GM10266 (cell line): Measurements from ENCODE around the gene CRTC1.

Experiments
- DNase-seq: peaks from one replicate; pipeline ENCODE4 v3.0.0; 2012; ENCODE audit errors: extremely low spot score
- CTCF ChIP-seq: IDR thresholded peaks from 2 replicates; pipeline ENCODE4 v1.5.1; 2012; ENCODE audit warnings: mild to moderate bottlenecking, low read depth; ENCODE audit not compliant: control insufficient read depth, insufficient read depth; ENCODE audit errors: missing control alignments

The CRTC1 gene

GRCh38 chr19:18770663-18771327 is 87.3 kb downstream of the CRTC1 start:
- DNase-seq, result no peak
- TF ChIP-seq CTCF, result no peak

- peak; percentile 22 for TF ChIP-seq CTCF
Measured at GRCh38 chr19:18771328-18772242, 88.1 kb downstream of the CRTC1 start.

GRCh38 chr19:18772620-18773587 is 89.4 kb downstream of the CRTC1 start:
- no peak for TF ChIP-seq CTCF
- DNase-seq, result no peak

More at GRCh38 chr19:18771328-18772242, 88.1 kb downstream of the CRTC1 start:
- no peak for DNase-seq

GRCh38 chr19:18773682-18774081 is 90.2 kb downstream of the CRTC1 start:
- TF ChIP-seq CTCF, result no peak
- DNase-seq, result no peak

- no peak for TF ChIP-seq CTCF
- no peak for DNase-seq
Measured at GRCh38 chr19:18774107-18774506, 90.6 kb downstream of the CRTC1 start.

GRCh38 chr19:18774782-18775444 is 91.4 kb downstream of the CRTC1 start:
- no peak for DNase-seq
- no peak for TF ChIP-seq CTCF
